ENCODE measurements around the gene SGSM2. TPM values are rescaled to one million over a fixed set of nuclear protein-coding genes. Genes with fewer than 3 reads are reported as not detected.

The SGSM2 gene
- total RNA-seq, 1 experiment from 2014 or later, result 47.2 TPM

- Histone ChIP-seq H2AFZ (ENCODE audit: low read length) (no peak overlapping the region), H3K4me2 (ENCODE audit: low read length) (no peak overlapping the region), H3K36me3 (ENCODE audit: low read depth, low read length) (peaks cover 4% of the 10 kb centered on the region; the same call in 1 of the 2 replicates), H3F3A (ENCODE audit: low read length, unreplicated experiment) (no peaks in the 10 kb centered on the region), H3K9me3 (ENCODE audit: low read length) (no peaks in the 10 kb centered on the region), H3K4me3 (ENCODE audit: low read length) (no peak overlapping the region), H3K4me1 (ENCODE audit: insufficient read depth, low read length) (no peaks in the 10 kb centered on the region), H3K9me2 (replicated peaks; ENCODE audit: low read length) (no peaks in the 10 kb centered on the region), H3K27me3 (ENCODE audit: low read length) (no peaks in the 10 kb centered on the region), H3K27ac (ENCODE audit: low read length) (no peak overlapping the region), H3K9ac (ENCODE audit: low read length) (no peak overlapping the region), H4K20me1 (ENCODE audit: low read length) (no peaks in the 10 kb centered on the region), H3K79me2 (ENCODE audit: low read length) (no peaks in the 10 kb centered on the region)
- no peak for ATAC-seq
- no peak for DNase-seq
- TF ChIP-seq EZH2 (IDR thresholded peaks at IDR 0.05; ENCODE audit: low read length, unreplicated experiment) (no peak), EZH2phosphoT487 (IDR thresholded peaks at IDR 0.05; ENCODE audit: borderline replicate concordance, low read length) (no peak), CTCF (conservative IDR thresholded peaks at IDR 0.05; ENCODE audit: low read depth, low read length) (no peak)
- CTCF ChIA-PET, result no interaction called here
- no TSS peak for BruUV-seq (replicated peaks)
- intact Hi-C loops (cut with micrococcal nuclease), result no loop called here
- POLR2A ChIA-PET (ENCODE audit: unreplicated experiment), result no interaction called here
These were observed 45.2 kb upstream of the SGSM2 start for GRCh38 chr17:2292100-2292499.

- Histone ChIP-seq H3F3A (ENCODE audit: low read length, unreplicated experiment) (no peaks in the 10 kb centered on the region), H3K36me3 (ENCODE audit: low read depth, low read length) (peaks cover 4% of the 10 kb centered on the region; the same call in 1 of the 2 replicates), H3K79me2 (ENCODE audit: low read length) (peaks cover 5% of the 10 kb centered on the region; the same call in 1 of the 2 replicates), H3K27ac (ENCODE audit: low read length) (no peak overlapping the region), H3K9me2 (replicated peaks; ENCODE audit: low read length) (no peaks in the 10 kb centered on the region), H3K9ac (ENCODE audit: low read length) (no peak overlapping the region), H3K9me3 (ENCODE audit: low read length) (no peaks in the 10 kb centered on the region), H3K4me2 (ENCODE audit: low read length) (no peak overlapping the region), H4K20me1 (ENCODE audit: low read length) (no peaks in the 10 kb centered on the region), H2AFZ (ENCODE audit: low read length) (no peak overlapping the region), H3K27me3 (ENCODE audit: low read length) (no peaks in the 10 kb centered on the region), H3K4me3 (ENCODE audit: low read length) (no peak overlapping the region), H3K4me1 (ENCODE audit: insufficient read depth, low read length) (no peaks in the 10 kb centered on the region)
- DNase-seq, result no peak
- ChIA-PET POLR2A (ENCODE audit: unreplicated experiment) (no interaction called here), CTCF (no interaction called here)
- no peak for ATAC-seq
- no TSS peak for BruUV-seq (replicated peaks)
- intact Hi-C loops (cut with micrococcal nuclease), result no loop called here
- TF ChIP-seq CTCF (conservative IDR thresholded peaks at IDR 0.05; ENCODE audit: low read depth, low read length), result no peak
- TF ChIP-seq EZH2phosphoT487 (IDR thresholded peaks at IDR 0.05; ENCODE audit: borderline replicate concordance, low read length), result no peak
- no peak for TF ChIP-seq EZH2 (IDR thresholded peaks at IDR 0.05; ENCODE audit: low read length, unreplicated experiment)
These were observed 41.7 kb upstream of the SGSM2 start for GRCh38 chr17:2295575-2295974.

- intact Hi-C loops (cut with micrococcal nuclease), result no loop called here
- CTCF ChIA-PET, result no interaction called here
- no peaks in the 10 kb centered on the region; the same call in 1 of the 2 replicates for H3K36me3 ChIP-seq (ENCODE audit: low read depth, low read length)
- POLR2A ChIA-PET (ENCODE audit: unreplicated experiment), result interaction anchor here (0.5 kb wide), 1 partner anchor 34 kb away, joined by 3 read pairs; no protein-coding TSS in a partner anchor
- H3K27ac ChIP-seq (ENCODE audit: low read length), result no peak overlapping the region
- H4K20me1 ChIP-seq (ENCODE audit: low read length), result no peaks in the 10 kb centered on the region
- H3K4me1 ChIP-seq (ENCODE audit: insufficient read depth, low read length), result 0 out of 2 replicates have a peak, but pooled peaks cover under 1% of the 10 kb centered on the region
- H2AFZ ChIP-seq (ENCODE audit: low read length), result no peak overlapping the region
- H3K9me3 ChIP-seq (ENCODE audit: low read length), result no peaks in the 10 kb centered on the region
- no peaks in the 10 kb centered on the region for H3F3A ChIP-seq (ENCODE audit: low read length, unreplicated experiment)
- no TSS peak for BruUV-seq (replicated peaks)
- no peaks in the 10 kb centered on the region for H3K27me3 ChIP-seq (ENCODE audit: low read length)
- ATAC-seq (no peak), DNase-seq (no peak)
- no peak overlapping the region for H3K4me3 ChIP-seq (ENCODE audit: low read length)
- TF ChIP-seq EZH2phosphoT487 (IDR thresholded peaks at IDR 0.05; ENCODE audit: borderline replicate concordance, low read length), result no peak
- no peak for TF ChIP-seq CTCF (conservative IDR thresholded peaks at IDR 0.05; ENCODE audit: low read depth, low read length)
- H3K9ac ChIP-seq (ENCODE audit: low read length), result no peak overlapping the region
- no peaks in the 10 kb centered on the region for H3K9me2 ChIP-seq (replicated peaks; ENCODE audit: low read length)
- no peak overlapping the region for H3K4me2 ChIP-seq (ENCODE audit: low read length)
- H3K79me2 ChIP-seq (ENCODE audit: low read length), result peaks cover 20% of the 10 kb centered on the region
These were observed 40.3 kb upstream of the SGSM2 start for GRCh38 chr17:2297023-2297422.
